ENCODE measurements around the gene NKX2-4.

NKX2-4 gene

DNA sequence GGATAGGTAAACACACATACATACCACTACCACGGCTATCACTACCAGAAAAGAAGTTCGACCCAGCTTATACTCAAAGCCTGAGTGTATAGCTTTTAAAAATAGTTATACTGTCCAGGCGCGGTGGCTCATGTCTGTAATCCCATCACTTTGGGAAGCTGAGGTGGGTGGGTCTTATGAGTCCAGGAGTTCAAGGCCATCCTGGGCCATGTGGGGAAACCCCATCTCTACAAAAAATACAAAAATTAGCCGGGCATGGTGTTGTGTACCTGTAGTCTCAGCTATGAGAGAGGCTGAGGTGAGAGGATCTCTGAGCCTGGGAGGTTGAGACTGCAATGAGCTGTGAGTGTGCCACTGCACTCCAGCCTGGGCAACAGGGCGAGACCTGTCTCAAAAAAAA lies 32.9 kb downstream of the NKX2-4 start:
- DNase-seq (ENCODE audit: low read depth in 2 of 2, low spot score in 1 of 2), result no peak

DNA sequence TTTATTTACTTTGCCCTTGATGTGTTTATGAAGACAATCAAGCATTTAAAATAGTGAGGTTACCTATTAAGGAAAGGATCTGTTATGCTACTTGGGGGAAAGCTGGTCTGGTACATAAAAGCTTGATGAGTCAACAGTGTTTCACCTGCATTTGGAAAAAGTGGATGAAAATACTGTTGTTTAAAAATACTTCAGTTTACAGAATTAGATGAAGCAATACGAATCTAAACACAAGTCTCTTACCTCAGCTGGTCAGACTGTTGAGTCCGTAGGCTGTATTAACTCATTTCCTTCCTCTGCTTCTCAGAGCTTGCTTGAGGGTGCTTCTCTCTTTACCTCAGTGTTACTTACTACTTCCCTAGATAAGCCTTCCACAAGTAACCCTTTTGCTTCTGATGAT lies 36.1 kb downstream of the NKX2-4 start:
- no peak for DNase-seq (ENCODE audit: low read depth in 2 of 2, low spot score in 1 of 2)

GRCh38 chr20:21360705-21361104 lies 36.6 kb downstream of the NKX2-4 start:
- DNase-seq (ENCODE audit: low read depth in 2 of 2, low spot score in 1 of 2), result no peak

DNA sequence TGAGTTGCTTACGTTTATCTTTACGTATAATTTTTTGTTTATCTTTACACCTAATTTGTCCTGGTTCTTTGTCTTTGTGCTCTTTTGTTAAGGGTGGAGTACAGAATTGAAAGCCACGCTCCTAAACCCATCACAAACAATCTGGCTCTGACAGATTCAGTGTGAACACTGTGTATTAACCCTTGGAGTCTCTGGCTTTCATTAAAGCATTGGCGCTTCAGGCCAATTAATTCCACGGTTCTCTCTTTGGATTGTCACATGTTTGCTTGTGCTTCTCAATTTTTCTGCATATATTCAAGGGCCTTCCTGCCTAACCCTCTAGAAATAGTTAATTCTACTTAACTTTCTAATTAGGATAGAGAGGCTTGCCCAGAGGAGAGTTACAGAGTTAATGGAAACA lies 38.6 kb downstream of the NKX2-4 start:
- DNase-seq (ENCODE audit: low read depth in 2 of 2, low spot score in 1 of 2), result no peak

- no peak for DNase-seq (ENCODE audit: low read depth in 2 of 2, low spot score in 1 of 2)
Observed at GRCh38 chr20:21357844-21358243, 39.5 kb downstream of the NKX2-4 start.

DNA sequence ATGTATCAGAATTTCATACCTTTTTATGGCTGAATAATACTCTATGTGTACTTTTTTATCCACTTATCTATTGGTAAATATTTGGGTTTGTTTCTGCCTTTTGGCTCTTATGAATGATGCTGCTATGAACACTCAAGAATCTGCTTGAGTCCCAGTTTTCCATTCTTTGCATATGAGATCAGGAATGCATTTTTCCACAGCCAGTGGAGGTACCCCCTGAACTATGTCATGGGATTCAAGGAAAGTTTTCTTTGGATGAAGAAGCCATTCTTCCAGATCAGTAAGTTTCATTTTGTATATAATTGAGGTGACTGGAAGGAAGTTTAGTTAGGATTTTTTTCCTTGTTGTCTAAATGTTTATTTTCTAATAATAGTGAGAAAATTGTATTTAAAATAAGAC lies 40.9 kb downstream of the NKX2-4 start:
- DNase-seq (ENCODE audit: low read depth in 2 of 2, low spot score in 1 of 2), result no peak

DNA sequence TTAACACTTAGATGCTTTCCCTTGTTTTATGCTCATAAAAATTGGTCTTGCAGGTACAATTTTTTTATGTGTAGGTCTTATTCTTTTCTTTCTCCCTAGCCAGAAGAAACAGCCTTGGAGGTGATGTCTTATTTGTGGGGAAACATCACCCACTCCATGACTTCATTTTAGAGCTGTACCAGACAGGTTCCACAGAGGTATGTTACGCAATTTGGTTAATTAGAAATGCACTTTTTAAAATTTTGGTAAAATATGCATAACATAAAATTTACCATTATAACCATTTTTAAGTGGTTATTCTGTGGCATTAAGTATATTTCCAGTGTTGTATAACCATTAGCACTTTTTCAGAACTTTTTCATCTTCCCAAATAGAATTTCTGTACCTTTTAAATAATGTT lies 41.3 kb downstream of the NKX2-4 start:
- DNase-seq (ENCODE audit: low read depth in 2 of 2, low spot score in 1 of 2), result no peak

DNA sequence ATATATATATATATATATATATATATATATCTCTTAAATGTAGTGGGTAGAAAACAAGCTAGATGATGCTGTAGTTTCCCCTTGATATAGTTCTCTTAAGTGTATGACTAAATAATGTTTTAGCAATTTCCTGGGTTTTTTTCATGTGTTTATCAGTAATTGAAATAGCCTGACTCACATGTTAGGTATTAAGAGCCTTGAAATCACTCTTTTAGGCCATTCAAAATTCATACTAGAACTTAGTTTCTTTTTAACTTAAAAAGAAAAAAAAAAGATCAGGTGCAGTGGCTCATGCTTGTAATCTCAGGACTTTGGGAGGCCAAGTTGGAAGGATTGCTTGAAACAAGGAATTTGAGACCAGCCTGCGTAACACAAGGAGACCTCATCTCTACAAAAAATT lies 44.1 kb downstream of the NKX2-4 start:
- DNase-seq (ENCODE audit: low read depth in 2 of 2, low spot score in 1 of 2), result no peak

- DNase-seq (ENCODE audit: low read depth in 2 of 2, low spot score in 1 of 2), result no peak
Observed at GRCh38 chr20:21352703-21353102, 44.6 kb downstream of the NKX2-4 start.

All from stimulated activated CD8-positive, alpha-beta memory T cell treated with anti-CD3 and anti-CD28 coated beads, Interleukin-4, amount 100 ng/mL, for 1 hour (primary cell).